ENCODE results near the gene XYLT1.

Gene XYLT1

DNA sequence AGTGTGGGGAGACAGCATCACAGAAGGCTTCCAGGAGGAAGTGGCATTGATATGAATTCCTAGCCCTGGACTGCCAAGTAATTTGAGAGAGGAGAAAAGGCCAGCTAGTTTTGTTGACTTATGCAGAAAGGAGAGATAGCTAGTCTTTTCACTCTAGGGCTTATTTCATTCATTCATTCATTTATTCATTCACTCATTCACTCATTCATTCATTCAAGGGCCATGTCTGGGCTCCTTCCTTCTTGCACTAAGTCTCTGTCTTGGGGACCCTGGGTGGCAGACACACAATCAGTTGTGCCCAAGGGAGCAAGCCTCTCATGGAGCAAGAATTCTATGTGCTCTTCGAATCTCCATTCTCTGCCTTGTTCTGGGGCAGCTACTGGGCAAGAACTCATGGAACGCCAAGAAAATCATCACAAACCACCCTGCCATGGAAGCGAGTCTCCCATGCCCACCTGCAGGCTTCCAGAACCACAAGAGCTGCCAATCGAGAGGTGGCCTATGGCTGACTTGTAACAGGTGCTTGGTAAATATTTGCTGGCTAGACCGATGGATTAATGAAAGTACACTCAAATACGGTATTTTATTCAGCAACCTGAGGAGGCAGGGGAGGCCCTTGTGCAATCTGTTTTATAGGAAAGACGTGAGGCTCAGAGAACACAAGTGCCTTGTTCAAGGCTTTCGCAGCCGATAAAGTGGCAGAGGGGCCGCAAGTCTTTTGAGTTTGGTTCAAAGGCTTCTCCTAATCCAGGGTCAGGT lies 223.6 kb downstream of the XYLT1 start:
- Histone ChIP-seq H3K4me3 (ENCODE audit: low read length) (no peak overlapping the region), H3K27ac (ENCODE audit: low read length) (no peak overlapping the region), H3K79me2 (ENCODE audit: low read length) (no peaks in the 10 kb centered on the region), H3K9me3 (ENCODE audit: insufficient read depth, low read length) (no peaks in the 10 kb centered on the region), H2AFZ (ENCODE audit: low read depth, low read length) (no peak overlapping the region), H3K27me3 (ENCODE audit: low read depth, low read length) (no peaks in the 10 kb centered on the region), H4K20me1 (ENCODE audit: insufficient read depth, low read length) (no peaks in the 10 kb centered on the region), H3K9ac (ENCODE audit: low read length) (no peak overlapping the region), H3K4me1 (ENCODE audit: low read length) (no peaks in the 10 kb centered on the region), H3K4me2 (ENCODE audit: low read length) (no peak overlapping the region), H3K36me3 (replicated peaks; ENCODE audit: low read depth, low read length) (no peaks in the 10 kb centered on the region)
- TF ChIP-seq EZH2phosphoT487 (IDR thresholded peaks at IDR 0.05; ENCODE audit: low read depth) (no peak), CTCF (IDR thresholded peaks at IDR 0.05; ENCODE audit: low read depth, low read length) (no peak)

- no peaks in the 10 kb centered on the region for H4K20me1 ChIP-seq (ENCODE audit: insufficient read depth, low read length)
- H3K27me3 ChIP-seq (ENCODE audit: low read depth, low read length): no peaks in the 10 kb centered on the region
- H3K27ac ChIP-seq (ENCODE audit: low read length): no peak overlapping the region
- H3K4me2 ChIP-seq (ENCODE audit: low read length): no peak overlapping the region
- H3K36me3 ChIP-seq (replicated peaks; ENCODE audit: low read depth, low read length): no peaks in the 10 kb centered on the region
- no peak for TF ChIP-seq CTCF (IDR thresholded peaks at IDR 0.05; ENCODE audit: low read depth, low read length)
- no peak for TF ChIP-seq EZH2phosphoT487 (IDR thresholded peaks at IDR 0.05; ENCODE audit: low read depth)
- H2AFZ ChIP-seq (ENCODE audit: low read depth, low read length): no peak overlapping the region
- no peaks in the 10 kb centered on the region for H3K79me2 ChIP-seq (ENCODE audit: low read length)
- no peaks in the 10 kb centered on the region for H3K4me1 ChIP-seq (ENCODE audit: low read length)
- H3K4me3 ChIP-seq (ENCODE audit: low read length): no peak overlapping the region
- no peaks in the 10 kb centered on the region for H3K9me3 ChIP-seq (ENCODE audit: insufficient read depth, low read length)
- H3K9ac ChIP-seq (ENCODE audit: low read length): no peak overlapping the region
Observed at GRCh38 chr16:17246268-17246885, 224.4 kb downstream of the XYLT1 start.

GRCh38 chr16:17245776-17246175 lies 225.0 kb downstream of the XYLT1 start:
- no peak overlapping the region for H3K9ac ChIP-seq (ENCODE audit: low read length)
- no peak overlapping the region for H3K27ac ChIP-seq (ENCODE audit: low read length)

More at GRCh38 chr16:17245776-17246175, 225.0 kb downstream of the XYLT1 start:
- no peak overlapping the region for H3K4me2 ChIP-seq (ENCODE audit: low read length)
- no peaks in the 10 kb centered on the region for H3K27me3 ChIP-seq (ENCODE audit: low read depth, low read length)
- TF ChIP-seq CTCF (IDR thresholded peaks at IDR 0.05; ENCODE audit: low read depth, low read length): no peak
- TF ChIP-seq EZH2phosphoT487 (IDR thresholded peaks at IDR 0.05; ENCODE audit: low read depth): no peak
- H3K36me3 ChIP-seq (replicated peaks; ENCODE audit: low read depth, low read length): no peaks in the 10 kb centered on the region
- no peaks in the 10 kb centered on the region for H3K79me2 ChIP-seq (ENCODE audit: low read length)
- H3K4me3 ChIP-seq (ENCODE audit: low read length): no peak overlapping the region
- H2AFZ ChIP-seq (ENCODE audit: low read depth, low read length): no peak overlapping the region
- H4K20me1 ChIP-seq (ENCODE audit: insufficient read depth, low read length): no peaks in the 10 kb centered on the region
- H3K4me1 ChIP-seq (ENCODE audit: low read length): no peaks in the 10 kb centered on the region
- no peaks in the 10 kb centered on the region for H3K9me3 ChIP-seq (ENCODE audit: insufficient read depth, low read length)

Data from OCI-LY3 (cell line).